SK-N-SH (cell line): ENCODE results near the gene NKD1. TPM values are rescaled to one million over a fixed set of nuclear protein-coding genes. Genes with fewer than 3 reads are reported as not detected.

Source experiments
- CTCF ChIA-PET: fragments of 300-600, 350-600 bp; formaldehyde crosslinking; extraction: SDS; loops from one replicate; lab custom pipeline; 2021; lab: Yijun Ruan, JAX
- POLR2A ChIA-PET: fragments of 350-600 bp; sonication (Branson Sonifier 250); formaldehyde crosslinking; extraction: SDS; loops from one replicate; lab custom pipeline; 2020; ENCODE audit warnings: antibody characterized with exemption, inconsistent platforms; lab: Yijun Ruan, JAX
- DNase-seq: peaks from one replicate; pipeline ENCODE4 v3.0.0; 2012
- H2AFZ ChIP-seq: fragments of 200-600 bp; sonication (generic); 2 replicates; pipeline ENCODE4 v1.8.1; 2016; ENCODE audit warnings: antibody characterized with exemption, mild to moderate bottlenecking, low read depth
- H3F3A ChIP-seq: fragments of 200-600 bp; sonication (generic); replicated peaks from 2 replicates; pipeline ENCODE3; 2016; ENCODE audit warnings: antibody characterized with exemption, mild to moderate bottlenecking; ENCODE audit not compliant: insufficient read depth
- H3K27ac ChIP-seq, 2 experiments: fragments of 200-500 bp in 1 of 2; fragments of 200-600 bp in 1 of 2; sonication (Bioruptor generic) in 1 of 2; sonication (generic), shearing (Covaris generic) in 1 of 2; 2 replicates each; pipeline versions ENCODE4 v1.5.1 to v1.6.1; 2014 to 2016; ENCODE audit warnings: low read depth in 2 of 2, inconsistent platforms in 1 of 2, low read length in 1 of 2, mild to moderate bottlenecking in 1 of 2, mixed read lengths in 1 of 2
- H3K27me3 ChIP-seq: fragments of 200-600 bp; sonication (generic), shearing (Covaris generic); 2 replicates; pipeline ENCODE4 v1.6.1; 2016; ENCODE audit warnings: mixed run types; ENCODE audit not compliant: insufficient read depth
- H3K36me3 ChIP-seq, 2 experiments: fragments of 200-500 bp in 1 of 2; fragments of 200-600 bp in 1 of 2; sonication (Bioruptor generic) in 1 of 2; sonication (generic) in 1 of 2; replicated peaks in 1 of 2; 2 replicates each; pipeline versions ENCODE3 to v1.5.1; 2014 to 2016; ENCODE audit warnings: low read length in 1 of 2, mild to moderate bottlenecking in 1 of 2; ENCODE audit not compliant: insufficient read depth in 2 of 2, control insufficient read depth in 1 of 2
- H3K4me1 ChIP-seq, 2 experiments: fragments of 200-500 bp in 1 of 2; fragments of 200-600 bp in 1 of 2; sonication (Bioruptor generic) in 1 of 2; sonication (generic), shearing (Covaris generic) in 1 of 2; 2 replicates each; pipeline versions ENCODE4 v1.5.1 to v1.6.1; 2014 to 2016; ENCODE audit warnings: low read depth in 1 of 2, low read length in 1 of 2, mixed run types in 1 of 2; ENCODE audit not compliant: insufficient read depth in 2 of 2, control insufficient read depth in 1 of 2
- H3K4me2 ChIP-seq: fragments of 200-600 bp; sonication (generic), shearing (Covaris generic); 2 replicates; pipeline ENCODE4 v1.6.1; 2017; ENCODE audit warnings: mixed run types
- H3K4me3 ChIP-seq, 2 experiments: fragments of 200-500 bp in 1 of 2; fragments of 200-600 bp in 1 of 2; sonication (Bioruptor generic) in 1 of 2; sonication (generic), shearing (Covaris generic) in 1 of 2; 2 replicates each; pipeline versions ENCODE4 v1.5.1 to v1.8.1; 2014 to 2016; ENCODE audit warnings: low read depth in 2 of 2, inconsistent platforms in 1 of 2, low read length in 1 of 2, mild to moderate bottlenecking in 1 of 2, mixed read lengths in 1 of 2, moderate library complexity in 1 of 2
- H3K79me2 ChIP-seq: fragments of 200-600 bp; sonication (generic); 2 replicates; pipeline ENCODE4 v1.8.1; 2017; ENCODE audit warnings: mild to moderate bottlenecking; ENCODE audit not compliant: insufficient read depth
- H3K9ac ChIP-seq: fragments of 200-600 bp; sonication (generic); 2 replicates; pipeline ENCODE4 v1.6.1; 2017; ENCODE audit warnings: mixed run types
- H3K9me2 ChIP-seq: fragments of 200-600 bp; sonication (generic); 2 replicates; pipeline ENCODE4 v1.6.1; 2017; ENCODE audit warnings: mixed run types
- H3K9me3 ChIP-seq: fragments of 200-600 bp; sonication (generic); 2 replicates; pipeline ENCODE4 v1.6.1; 2017; ENCODE audit warnings: mixed run types, mild to moderate bottlenecking, moderate library complexity
- H4K20me1 ChIP-seq: fragments of 200-600 bp; sonication (generic); 2 replicates; pipeline ENCODE4 v1.6.1; 2017; ENCODE audit warnings: mild to moderate bottlenecking, mixed run types; ENCODE audit not compliant: insufficient read depth
- FOXJ3 ChIP-seq: sonication (generic); formaldehyde crosslinking; IDR thresholded peaks from 2 replicates; pipeline ENCODE4 v1.5.1; 2020; ENCODE audit warnings: mild to moderate bottlenecking, missing genetic modification reagents
- JUND ChIP-seq: IDR thresholded peaks from 2 replicates; pipeline ENCODE4 v1.4.0; 2012
- MXI1 ChIP-seq: IDR thresholded peaks from 2 replicates; pipeline ENCODE4 v1.6.1; 2012; ENCODE audit warnings: mild to moderate bottlenecking, low read depth, low read length, improper control_type of control experiment
- NRF1 ChIP-seq: IDR thresholded peaks from 2 replicates; pipeline ENCODE4 v1.6.1; 2012; ENCODE audit warnings: low read depth, mild to moderate bottlenecking, low read length
- RAD21 ChIP-seq: IDR thresholded peaks from 2 replicates; pipeline ENCODE4 v1.6.1; 2012; ENCODE audit warnings: mild to moderate bottlenecking, low read length
- SMC3 ChIP-seq: IDR thresholded peaks from 2 replicates; pipeline ENCODE4 v1.6.1; 2012; ENCODE audit warnings: low read depth, low read length, improper control_type of control experiment
- TCF12 ChIP-seq: IDR thresholded peaks from 2 replicates; pipeline ENCODE4 v1.4.0; 2012
- YY1 ChIP-seq: IDR thresholded peaks from 2 replicates; pipeline ENCODE4 v1.4.0; 2012; ENCODE audit warnings: low read depth, mild to moderate bottlenecking
- whole genome bisulfite sequencing: methylation state at CpG from one replicate; pipeline ENCODE4 v1.1.6; 2017; ENCODE audit warnings: low lambda C conversion rate; 5-methylcytosine and 5-hydroxymethylcytosine counted together
- polyA plus RNA-seq, 3 experiments: library from polyadenylated mRNA; depleted of rRNA; stranded (reverse); fragments of >200 nt; gene quantifications; 2 replicates each; pipeline ENCODE4 v1.2.3, GENCODE V29; 2012
- TF ChIP-seq, protein P1 (sequence below): fragments of 150-350 bp; IDR thresholded peaks from 2 replicates; pipeline ENCODE4 v1.6.1; 2016; ENCODE audit warnings: mild to moderate bottlenecking, low read depth, low read length
- TF ChIP-seq, protein P2 (sequence below): IDR thresholded peaks from 2 replicates; pipeline ENCODE4; 2012
- TF ChIP-seq, protein P3 (sequence below): fragments of 200-600 bp; sonication (generic); IDR thresholded peaks from 2 replicates; pipeline ENCODE4 v1.6.1; 2017; ENCODE audit warnings: antibody characterized with exemption, mild to moderate bottlenecking, moderate library complexity
- TF ChIP-seq, protein P4 (sequence below): IDR thresholded peaks from 2 replicates; pipeline ENCODE4 v1.4.0; 2012; ENCODE audit warnings: low read depth, borderline replicate concordance
- TF ChIP-seq, protein P5 (sequence below): IDR thresholded peaks from 2 replicates; pipeline ENCODE4 v1.4.0; 2012; ENCODE audit warnings: low read depth

NKD1 gene
- polyA plus RNA-seq, 1 of the 3 experiments (the other 2 are of a cell fraction): 0.02 TPM

DNA sequence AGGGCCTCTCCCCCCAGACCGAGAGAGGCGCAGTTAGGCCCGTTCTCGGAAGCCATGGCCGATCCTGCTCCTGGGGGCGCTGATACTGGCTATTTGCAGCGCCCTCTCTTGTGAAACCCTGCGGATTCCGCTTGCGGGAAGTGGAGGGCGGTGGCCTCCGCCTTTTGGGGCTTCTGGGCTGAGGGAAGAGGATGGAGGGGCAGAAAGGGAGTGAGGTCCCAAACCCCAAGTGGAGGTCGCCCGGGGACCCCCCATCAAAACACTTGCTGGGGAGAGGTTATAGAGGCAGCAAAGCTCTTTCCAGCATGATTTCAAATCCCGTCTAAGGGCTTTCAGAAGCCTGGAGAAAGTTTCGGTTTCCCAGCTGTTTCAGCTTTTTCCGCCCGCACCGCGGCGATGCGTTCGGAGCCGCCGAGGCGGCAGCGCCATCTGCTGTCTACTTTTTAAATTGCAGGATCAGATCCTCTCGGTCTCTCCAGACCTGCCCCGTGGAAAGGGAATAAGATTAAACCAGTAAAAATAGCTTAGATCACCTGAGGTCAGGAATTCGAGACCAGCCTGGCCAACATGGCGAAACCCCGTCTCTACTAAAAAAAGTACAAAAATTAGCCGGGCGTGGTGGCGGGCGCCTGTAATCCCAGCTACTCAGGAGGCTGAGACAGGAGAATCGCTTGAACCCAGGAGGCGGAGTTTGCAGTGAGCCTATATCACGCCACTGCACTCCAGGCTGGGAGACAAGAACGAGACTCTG lies 117.1 kb downstream of the NKD1 start:
- ChIA-PET CTCF (interaction anchor here (0.6 to 16.3 kb wide), 105 partner anchors 12 to 640 kb away, joined by 3 to 326 read pairs (median 4); partner anchors contain the start of genes BRD7, CNEP1R1, CYLD and NKD1), POLR2A (interaction anchor here (0.7 to 1.1 kb wide), 2 partner anchors 292 to 293 kb away, joined by 3 to 4 read pairs; no protein-coding TSS in a partner anchor)
- no peaks in the 10 kb centered on the region for H3K36me3 ChIP-seq
- no peaks in the 10 kb centered on the region for H4K20me1 ChIP-seq
- H3K9ac ChIP-seq: no peak overlapping the region
- DNase-seq: peak; percentile 84
- H3K4me1 ChIP-seq: no peaks in the 10 kb centered on the region; a peak in 1 of 4 replicates
- no peaks in the 10 kb centered on the region for H3K9me3 ChIP-seq
- H3K27me3 ChIP-seq: no peaks in the 10 kb centered on the region
- TF ChIP-seq, protein P1, sequence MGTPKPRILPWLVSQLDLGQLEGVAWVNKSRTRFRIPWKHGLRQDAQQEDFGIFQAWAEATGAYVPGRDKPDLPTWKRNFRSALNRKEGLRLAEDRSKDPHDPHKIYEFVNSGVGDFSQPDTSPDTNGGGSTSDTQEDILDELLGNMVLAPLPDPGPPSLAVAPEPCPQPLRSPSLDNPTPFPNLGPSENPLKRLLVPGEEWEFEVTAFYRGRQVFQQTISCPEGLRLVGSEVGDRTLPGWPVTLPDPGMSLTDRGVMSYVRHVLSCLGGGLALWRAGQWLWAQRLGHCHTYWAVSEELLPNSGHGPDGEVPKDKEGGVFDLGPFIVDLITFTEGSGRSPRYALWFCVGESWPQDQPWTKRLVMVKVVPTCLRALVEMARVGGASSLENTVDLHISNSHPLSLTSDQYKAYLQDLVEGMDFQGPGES: no peak
- TF ChIP-seq FOXJ3 (CRISPR knock-in tag): no peak
- TF ChIP-seq RAD21: peak; percentile 94
- TF ChIP-seq YY1: no peak
- TF ChIP-seq NRF1: no peak
- no peak for TF ChIP-seq MXI1
- TF ChIP-seq TCF12: no peak
- TF ChIP-seq, protein P2, sequence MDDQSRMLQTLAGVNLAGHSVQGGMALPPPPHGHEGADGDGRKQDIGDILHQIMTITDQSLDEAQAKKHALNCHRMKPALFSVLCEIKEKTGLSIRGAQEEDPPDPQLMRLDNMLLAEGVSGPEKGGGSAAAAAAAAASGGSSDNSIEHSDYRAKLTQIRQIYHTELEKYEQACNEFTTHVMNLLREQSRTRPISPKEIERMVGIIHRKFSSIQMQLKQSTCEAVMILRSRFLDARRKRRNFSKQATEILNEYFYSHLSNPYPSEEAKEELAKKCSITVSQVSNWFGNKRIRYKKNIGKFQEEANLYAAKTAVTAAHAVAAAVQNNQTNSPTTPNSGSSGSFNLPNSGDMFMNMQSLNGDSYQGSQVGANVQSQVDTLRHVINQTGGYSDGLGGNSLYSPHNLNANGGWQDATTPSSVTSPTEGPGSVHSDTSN: no peak
- TF ChIP-seq, protein P3, sequence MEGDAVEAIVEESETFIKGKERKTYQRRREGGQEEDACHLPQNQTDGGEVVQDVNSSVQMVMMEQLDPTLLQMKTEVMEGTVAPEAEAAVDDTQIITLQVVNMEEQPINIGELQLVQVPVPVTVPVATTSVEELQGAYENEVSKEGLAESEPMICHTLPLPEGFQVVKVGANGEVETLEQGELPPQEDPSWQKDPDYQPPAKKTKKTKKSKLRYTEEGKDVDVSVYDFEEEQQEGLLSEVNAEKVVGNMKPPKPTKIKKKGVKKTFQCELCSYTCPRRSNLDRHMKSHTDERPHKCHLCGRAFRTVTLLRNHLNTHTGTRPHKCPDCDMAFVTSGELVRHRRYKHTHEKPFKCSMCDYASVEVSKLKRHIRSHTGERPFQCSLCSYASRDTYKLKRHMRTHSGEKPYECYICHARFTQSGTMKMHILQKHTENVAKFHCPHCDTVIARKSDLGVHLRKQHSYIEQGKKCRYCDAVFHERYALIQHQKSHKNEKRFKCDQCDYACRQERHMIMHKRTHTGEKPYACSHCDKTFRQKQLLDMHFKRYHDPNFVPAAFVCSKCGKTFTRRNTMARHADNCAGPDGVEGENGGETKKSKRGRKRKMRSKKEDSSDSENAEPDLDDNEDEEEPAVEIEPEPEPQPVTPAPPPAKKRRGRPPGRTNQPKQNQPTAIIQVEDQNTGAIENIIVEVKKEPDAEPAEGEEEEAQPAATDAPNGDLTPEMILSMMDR: peak; percentile 79
- TF ChIP-seq, protein P4, sequence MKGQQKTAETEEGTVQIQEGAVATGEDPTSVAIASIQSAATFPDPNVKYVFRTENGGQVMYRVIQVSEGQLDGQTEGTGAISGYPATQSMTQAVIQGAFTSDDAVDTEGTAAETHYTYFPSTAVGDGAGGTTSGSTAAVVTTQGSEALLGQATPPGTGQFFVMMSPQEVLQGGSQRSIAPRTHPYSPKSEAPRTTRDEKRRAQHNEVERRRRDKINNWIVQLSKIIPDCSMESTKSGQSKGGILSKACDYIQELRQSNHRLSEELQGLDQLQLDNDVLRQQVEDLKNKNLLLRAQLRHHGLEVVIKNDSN: no peak
- TF ChIP-seq, protein P5, sequence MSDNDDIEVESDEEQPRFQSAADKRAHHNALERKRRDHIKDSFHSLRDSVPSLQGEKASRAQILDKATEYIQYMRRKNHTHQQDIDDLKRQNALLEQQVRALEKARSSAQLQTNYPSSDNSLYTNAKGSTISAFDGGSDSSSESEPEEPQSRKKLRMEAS: no peak
- TF ChIP-seq JUND: no peak
- TF ChIP-seq SMC3: peak; percentile 93
- TF ChIP-seq, all 33 proteins: peak for 3
- no peaks in the 10 kb centered on the region for H3K9me2 ChIP-seq
- H3K4me2 ChIP-seq: peak overlapping the region; percentile 49; the same call in 1 of the 2 replicates
- H3K79me2 ChIP-seq: no peaks in the 10 kb centered on the region
- H2AFZ ChIP-seq: no peak overlapping the region
- peak overlapping the region in 1 of 2 experiments; percentile 45; a peak in 2 of 4 replicates for H3K4me3 ChIP-seq
- 34% methylated on average over 36 of the region's 40 CpGs for WGBS
- no peak overlapping the region for H3K27ac ChIP-seq
- H3F3A ChIP-seq: no peaks in the 10 kb centered on the region
